Neural progenitor cell (in vitro differentiated cells): Measurements from ENCODE around the gene SMYD3. TPM values are rescaled to one million over a fixed set of nuclear protein-coding genes. Genes with fewer than 3 reads are reported as not detected.

Source experiments
- DNase-seq: peaks from one replicate; pipeline ENCODE4 v3.0.0-alpha.2; 2016; ENCODE audit warnings: low spot score
- H2AFZ ChIP-seq: fragments of 200-600 bp; sonication (generic); replicated peaks from 2 replicates; pipeline ENCODE4 v1.6.1; 2016; ENCODE audit warnings: antibody characterized with exemption
- H3F3A ChIP-seq: fragments of 200-600 bp; sonication (generic); 2 replicates; pipeline ENCODE4 v1.6.1; 2016; ENCODE audit warnings: antibody characterized with exemption, low read depth
- H3K27ac ChIP-seq: fragments of 200-600 bp; sonication (generic); 2 replicates; pipeline ENCODE4 v1.5.1; 2016; ENCODE audit warnings: mild to moderate bottlenecking
- H3K27me3 ChIP-seq: fragments of 200-600 bp; sonication (generic); 2 replicates; pipeline ENCODE4 v1.6.1; 2016; ENCODE audit warnings: mild to moderate bottlenecking, moderate library complexity
- H3K36me3 ChIP-seq: fragments of 200-600 bp; sonication (generic); 2 replicates; pipeline ENCODE4 v1.5.1; 2016
- H3K4me1 ChIP-seq: fragments of 200-600 bp; sonication (generic); 2 replicates; pipeline ENCODE4 v1.6.1; 2016; ENCODE audit warnings: mixed run types
- H3K4me2 ChIP-seq: fragments of 200-600 bp; sonication (generic); 2 replicates; pipeline ENCODE4 v1.6.1; 2016
- H3K4me3 ChIP-seq: fragments of 200-600 bp; sonication (generic); 2 replicates; pipeline ENCODE4 v1.5.1; 2016
- H3K79me2 ChIP-seq: fragments of 200-600 bp; sonication (generic); 2 replicates; pipeline ENCODE4 v1.6.1; 2016; ENCODE audit warnings: low read depth
- H3K9ac ChIP-seq: fragments of 200-600 bp; sonication (generic); 2 replicates; pipeline ENCODE4 v1.6.1; 2016
- H3K9me3 ChIP-seq: fragments of 200-600 bp; sonication (generic); 2 replicates; pipeline ENCODE4 v1.5.1; 2016; ENCODE audit warnings: low read depth
- H4K20me1 ChIP-seq: fragments of 200-600 bp; sonication (generic); 2 replicates; pipeline ENCODE4 v1.6.1; 2016; ENCODE audit warnings: low read depth
- H3K27ac Mint-ChIP-seq: 3 replicates; pipeline ENCODE4 v1.8.0; 2021; ENCODE audit warnings: mixed read lengths
- H3K27me3 Mint-ChIP-seq: 2 replicates; pipeline ENCODE4 v1.8.0; 2022; ENCODE audit warnings: low read depth, mild to moderate bottlenecking, inconsistent platforms, moderate library complexity, mixed read lengths; ENCODE audit not compliant: insufficient read depth
- H3K36me3 Mint-ChIP-seq: 3 replicates; pipeline ENCODE4 v1.8.0; 2021; ENCODE audit warnings: mixed read lengths
- H3K4me1 Mint-ChIP-seq: 3 replicates; pipeline ENCODE4 v1.8.0; 2021; ENCODE audit warnings: mixed read lengths
- H3K4me3 Mint-ChIP-seq: 3 replicates; pipeline ENCODE4 v1.8.0; 2021; ENCODE audit warnings: mild to moderate bottlenecking, moderate library complexity, mixed read lengths
- H3K9me3 Mint-ChIP-seq: 3 replicates; pipeline ENCODE4 v1.8.0; 2020; ENCODE audit warnings: mixed read lengths
- EZH2 ChIP-seq: fragments of 200-600 bp; sonication (generic); IDR thresholded peaks from 2 replicates; pipeline ENCODE4 v1.6.1; 2017; ENCODE audit warnings: antibody characterized with exemption, mild to moderate bottlenecking, moderate library complexity
- EZH2phosphoT487 ChIP-seq: fragments of 200-600 bp; sonication (generic); IDR thresholded peaks from 2 replicates; pipeline ENCODE4 v1.6.1; 2017; ENCODE audit warnings: antibody characterized with exemption
- total RNA-seq: library from RNA; depleted of rRNA; stranded (reverse); fragments of >200 nt; gene quantifications from 2 replicates; pipeline ENCODE4 v1.2.3, GENCODE V29; 2015; ENCODE audit warnings: low replicate concordance
- TF ChIP-seq, protein P1 (sequence below): fragments of 200-600 bp; sonication (generic); IDR thresholded peaks from 2 replicates; pipeline ENCODE4 v1.5.1; 2017; ENCODE audit warnings: antibody characterized with exemption, mild to moderate bottlenecking

The SMYD3 gene
- total RNA-seq, 1 donor from 2014 or later: 43.2 TPM

DNA sequence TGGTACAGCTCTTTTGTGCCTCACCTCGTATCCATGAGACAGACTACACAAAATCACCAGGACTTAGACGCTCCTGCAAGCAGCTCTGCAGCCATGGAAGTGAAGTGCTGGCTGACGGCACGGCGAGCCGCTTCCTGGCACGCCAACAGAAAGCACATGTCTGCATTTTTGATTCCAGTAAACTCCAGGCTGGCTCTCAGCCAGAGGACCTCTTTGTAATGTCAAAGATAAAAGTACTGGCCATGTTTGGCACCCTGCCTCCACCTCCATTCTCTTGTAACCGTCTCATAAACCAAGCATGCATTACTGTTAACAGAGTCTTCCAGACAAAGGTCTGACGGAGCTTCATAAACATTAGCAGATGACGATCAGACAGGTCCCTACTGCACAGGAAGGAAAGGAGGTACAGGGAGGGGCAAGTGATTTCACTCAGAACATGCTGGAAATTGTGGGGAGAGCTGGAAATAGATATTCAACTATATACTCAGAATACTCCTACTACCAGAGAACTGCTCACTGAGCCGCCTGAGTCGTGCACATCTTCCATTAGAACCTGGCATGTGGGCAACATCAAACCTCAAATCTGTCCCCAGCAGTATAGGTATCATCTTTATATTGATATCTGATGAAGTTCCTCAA, 632.0 kb downstream of the SMYD3 start:
- H3K27ac ChIP-seq: no peak overlapping the region
- H3K9me3 ChIP-seq: no peaks in the 10 kb centered on the region
- H3K27me3 ChIP-seq: no peaks in the 10 kb centered on the region
- H3K4me2 ChIP-seq: no peak overlapping the region
- Mint-ChIP-seq H3K36me3 (no peaks in the 10 kb centered on the region), H3K27me3 (no peaks in the 10 kb centered on the region), H3K27ac (no peak overlapping the region), H3K4me1 (peaks cover 2% of the 10 kb centered on the region), H3K4me3 (no peak overlapping the region), H3K9me3 (no peaks in the 10 kb centered on the region)
- TF ChIP-seq EZH2: no peak
- TF ChIP-seq, protein P1, sequence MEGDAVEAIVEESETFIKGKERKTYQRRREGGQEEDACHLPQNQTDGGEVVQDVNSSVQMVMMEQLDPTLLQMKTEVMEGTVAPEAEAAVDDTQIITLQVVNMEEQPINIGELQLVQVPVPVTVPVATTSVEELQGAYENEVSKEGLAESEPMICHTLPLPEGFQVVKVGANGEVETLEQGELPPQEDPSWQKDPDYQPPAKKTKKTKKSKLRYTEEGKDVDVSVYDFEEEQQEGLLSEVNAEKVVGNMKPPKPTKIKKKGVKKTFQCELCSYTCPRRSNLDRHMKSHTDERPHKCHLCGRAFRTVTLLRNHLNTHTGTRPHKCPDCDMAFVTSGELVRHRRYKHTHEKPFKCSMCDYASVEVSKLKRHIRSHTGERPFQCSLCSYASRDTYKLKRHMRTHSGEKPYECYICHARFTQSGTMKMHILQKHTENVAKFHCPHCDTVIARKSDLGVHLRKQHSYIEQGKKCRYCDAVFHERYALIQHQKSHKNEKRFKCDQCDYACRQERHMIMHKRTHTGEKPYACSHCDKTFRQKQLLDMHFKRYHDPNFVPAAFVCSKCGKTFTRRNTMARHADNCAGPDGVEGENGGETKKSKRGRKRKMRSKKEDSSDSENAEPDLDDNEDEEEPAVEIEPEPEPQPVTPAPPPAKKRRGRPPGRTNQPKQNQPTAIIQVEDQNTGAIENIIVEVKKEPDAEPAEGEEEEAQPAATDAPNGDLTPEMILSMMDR: no peak
- no peak for TF ChIP-seq EZH2phosphoT487
- H3K4me1 ChIP-seq: no peaks in the 10 kb centered on the region
- no peaks in the 10 kb centered on the region for H3F3A ChIP-seq
- no peaks in the 10 kb centered on the region for H3K79me2 ChIP-seq
- H3K4me3 ChIP-seq: no peak overlapping the region
- no peaks in the 10 kb centered on the region for H3K36me3 ChIP-seq
- H4K20me1 ChIP-seq: no peaks in the 10 kb centered on the region
- DNase-seq: no peak
- no peak overlapping the region for H2AFZ ChIP-seq
- H3K9ac ChIP-seq: no peak overlapping the region

DNA sequence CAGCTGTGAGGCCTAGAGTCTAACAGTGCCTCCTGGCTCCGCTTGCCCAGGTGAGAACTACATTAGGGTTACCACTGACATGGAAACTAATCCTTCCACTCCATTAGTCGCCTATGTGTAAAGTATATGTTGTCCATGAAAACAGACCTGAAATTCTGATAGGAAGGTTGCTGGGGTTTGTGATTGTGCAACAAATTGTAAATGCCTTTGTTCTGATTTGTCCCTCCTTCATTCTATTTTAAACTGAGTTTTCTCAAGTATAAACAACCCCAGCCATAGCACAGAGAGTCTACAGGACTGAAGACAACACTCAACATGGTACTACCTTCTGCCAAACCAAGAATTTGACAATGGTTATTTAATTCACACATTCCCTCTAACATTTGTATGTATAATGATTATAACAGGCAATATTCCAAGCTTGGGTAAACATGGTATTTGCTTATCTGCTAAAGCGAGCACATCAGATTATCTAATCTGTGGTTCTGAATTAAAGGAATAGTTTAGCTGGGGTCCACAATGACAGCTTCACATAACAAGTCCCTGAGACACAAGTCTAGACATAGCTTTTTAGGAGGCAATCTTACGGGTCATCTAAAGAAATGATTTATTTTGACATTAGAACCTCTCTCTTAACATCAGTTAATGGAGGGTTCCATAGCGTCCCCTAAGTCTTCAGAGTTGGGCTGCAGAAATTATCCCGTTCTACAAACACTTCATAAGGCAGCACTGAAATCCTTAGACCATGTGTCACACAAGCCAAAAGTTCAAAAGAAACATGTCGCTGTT, 633.0 kb downstream of the SMYD3 start:
- no peaks in the 10 kb centered on the region for H4K20me1 ChIP-seq
- H2AFZ ChIP-seq: no peak overlapping the region
- no peak overlapping the region for H3K4me3 Mint-ChIP-seq
- no peaks in the 10 kb centered on the region for H3F3A ChIP-seq
- no peak overlapping the region for H3K27ac ChIP-seq
- no peak overlapping the region for H3K4me3 ChIP-seq
- H3K4me1 ChIP-seq: no peaks in the 10 kb centered on the region
- DNase-seq: no peak
- H3K36me3 Mint-ChIP-seq: no peaks in the 10 kb centered on the region
- H3K27me3 ChIP-seq: no peaks in the 10 kb centered on the region
- no peaks in the 10 kb centered on the region for H3K27me3 Mint-ChIP-seq
- no peaks in the 10 kb centered on the region for H3K36me3 ChIP-seq
- no peaks in the 10 kb centered on the region for H3K9me3 Mint-ChIP-seq
- H3K4me1 Mint-ChIP-seq: peaks cover 2% of the 10 kb centered on the region
- H3K9me3 ChIP-seq: no peaks in the 10 kb centered on the region
- TF ChIP-seq EZH2: no peak
- TF ChIP-seq EZH2phosphoT487: no peak
- TF ChIP-seq, protein P1: no peak
- H3K27ac Mint-ChIP-seq: no peak overlapping the region
- no peak overlapping the region for H3K9ac ChIP-seq
- H3K79me2 ChIP-seq: no peaks in the 10 kb centered on the region
- no peak overlapping the region for H3K4me2 ChIP-seq

DNA sequence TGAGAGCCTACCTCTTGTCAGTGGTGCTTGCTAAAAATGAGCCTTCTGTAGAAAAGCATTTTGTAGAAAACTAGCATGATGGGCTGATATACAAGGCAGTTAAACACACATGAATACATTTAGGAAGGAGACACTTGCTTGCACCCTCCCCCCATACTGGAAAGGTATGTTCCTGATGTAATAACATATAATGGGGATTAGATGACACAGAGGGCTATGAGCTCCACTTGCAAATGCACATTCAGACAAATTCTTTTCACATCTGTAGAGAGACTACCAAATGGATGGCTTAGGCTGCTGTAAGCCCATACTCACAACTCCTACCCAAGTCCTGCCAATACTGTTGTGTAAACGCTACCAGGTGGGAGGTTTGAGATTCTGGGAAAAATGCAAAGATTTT, 634.0 kb downstream of the SMYD3 start:
- peaks cover 2% of the 10 kb centered on the region for H3K4me1 Mint-ChIP-seq
- H3K36me3 Mint-ChIP-seq: no peaks in the 10 kb centered on the region
- Histone ChIP-seq H3K9me3 (no peaks in the 10 kb centered on the region), H3K27ac (no peak overlapping the region), H3K27me3 (no peaks in the 10 kb centered on the region), H3K4me2 (no peak overlapping the region), H3K4me3 (no peak overlapping the region), H3K4me1 (no peaks in the 10 kb centered on the region), H3K79me2 (no peaks in the 10 kb centered on the region), H4K20me1 (no peaks in the 10 kb centered on the region), H3F3A (no peaks in the 10 kb centered on the region), H3K36me3 (no peaks in the 10 kb centered on the region), H2AFZ (no peak overlapping the region), H3K9ac (no peak overlapping the region)
- no peak overlapping the region for H3K27ac Mint-ChIP-seq
- DNase-seq: no peak
- TF ChIP-seq, protein P1: no peak
- no peak for TF ChIP-seq EZH2
- TF ChIP-seq EZH2phosphoT487: no peak
- H3K4me3 Mint-ChIP-seq: no peak overlapping the region
- H3K27me3 Mint-ChIP-seq: no peaks in the 10 kb centered on the region
- no peaks in the 10 kb centered on the region for H3K9me3 Mint-ChIP-seq
